Heart left ventricle (tissue), 16 donors: Measurements from ENCODE around the gene ERGIC1. TPM values are rescaled to one million over a fixed set of nuclear protein-coding genes. Genes with fewer than 3 reads are reported as not detected.
A peak's percentile ranks its signal among the peaks of the same experiment; 100 is the strongest.

Experiments
- ATAC-seq, 4 donors: fragments of 200-7000 bp; cut with Tn5 transposase; one replicate each; pipeline ENCODE4 v1.9.1; 2020 to 2022; ENCODE audit warnings: moderate library complexity in 4 of 4, mild to moderate bottlenecking in 3 of 4, moderate number of reproducible peaks in 1 of 4
- DNase-seq, 5 donors: peaks; one replicate each; pipeline ENCODE4 v3.0.0-alpha.2; 2020
- H3K27ac ChIP-seq, 12 donors: fragments of 200-600 bp; sonication (generic) in 4 of 12; one replicate each; pipeline versions ENCODE4 v1.5.0 to v1.8.0; 2016 to 2022; ENCODE audit warnings: mild to moderate bottlenecking in 2 of 12
- H3K27me3 ChIP-seq, 9 donors: fragments of 200-600 bp; sonication (generic) in 2 of 9; one replicate each; pipeline versions ENCODE4 v1.5.1 to v1.8.0; 2016 to 2022; ENCODE audit warnings: mild to moderate bottlenecking in 3 of 9
- H3K36me3 ChIP-seq, 9 donors: fragments of 200-600 bp; sonication (generic) in 2 of 9; one replicate each; pipeline versions ENCODE4 v1.5.0 to v1.8.0; 2018 to 2022; ENCODE audit warnings: mild to moderate bottlenecking in 2 of 9
- H3K4me1 ChIP-seq, 12 donors: fragments of 200-600 bp; sonication (generic) in 4 of 12; one replicate each; pipeline versions ENCODE4 v1.5.0 to v1.8.0; 2016 to 2022; ENCODE audit warnings: mild to moderate bottlenecking in 3 of 12
- H3K4me3 ChIP-seq, 12 donors: fragments of 200-600 bp; sonication (generic) in 4 of 12; one replicate each; pipeline versions ENCODE4 v1.5.0 to v1.8.0; 2017 to 2022; ENCODE audit warnings: mild to moderate bottlenecking in 9 of 12, moderate library complexity in 4 of 12
- H3K9me3 ChIP-seq, 12 donors: fragments of 200-600 bp; sonication (generic) in 4 of 12; one replicate each; pipeline versions ENCODE4 v1.5.0 to v1.8.0; 2016 to 2022; ENCODE audit warnings: mild to moderate bottlenecking in 1 of 12
- CTCF ChIP-seq, 12 donors: fragments of 200-600 bp; sonication (generic) in 4 of 12; IDR thresholded peaks; one replicate each; pipeline versions ENCODE4 v1.5.0 to v1.8.0; 2018 to 2022; ENCODE audit warnings: antibody characterized with exemption in 12 of 12, mild to moderate bottlenecking in 5 of 12
- POLR2A ChIP-seq, 2 donors: fragments of 450-650 bp; IDR thresholded peaks; one replicate each; pipeline ENCODE4 v1.6.1; 2017; ENCODE audit warnings: antibody characterized with exemption in 2 of 2, mild to moderate bottlenecking in 2 of 2, moderate library complexity in 2 of 2
- WGBS, 4 donors: extraction: QIAGEN DNeasy Blood & Tissue Kit in 2 of 4; methylation state at CpG; one replicate each; pipeline versions ENCODE4 v1.1.5 to v1.1.7; 2013 to 2018; 5-methylcytosine and 5-hydroxymethylcytosine counted together
- intact Hi-C, 10 donors: fragments of 100-400 bp; cut with DNase I; formaldehyde crosslinking; loops; one replicate each; pipeline versions ENCODE4 v1.11.1 to v1.14.2; 2022
- polyA plus RNA-seq, 2 donors: library from polyadenylated mRNA; stranded (reverse); fragments of 200-250 nt; gene quantifications; one replicate each; pipeline ENCODE4 v1.2.3, GENCODE V29; 2013
- total RNA-seq, 9 donors: library from RNA; depleted of rRNA in 2 of 9; stranded (reverse); fragments of >200 nt in 2 of 9; fragmentation: NEBNext Ultra II Directional in 3 of 9; extraction: Animal tissue kit (Norgen Biotek cat#: 25700) in 3 of 9; gene quantifications; one replicate each; pipeline versions ENCODE4 v1.1.0 to v1.2.4, GENCODE V29; 2016 to 2023
- donor health status: ischemic (EF 13 %, LVEDD 7.1; RV severe dilation, severe dysfunction).
- donor health status: healthy with polysubstance abuse.
- donor health status: DM: no; HTN: yes; CAD: no.
- donor health status: DM: no; HTN: no; CAD: no.
- donor health status: ischemic (EF 25% LVEDD 6.9; RV normal size, moderate dysfunction).
- donor health status: ischemic (EF 25% LVEDD 5.7; RV mildly dilated, moderate dysfunction).
- donor health status: healthy.
- donor health status: DM: yes; HTN: yes; CAD: no.
- donor health status: ischemic (EF 35%, LVEDD 5.7; RV mildly dilated, moderate dysfunction).
- donor health status: nonischemic (EF 11% LVEDD 7.7; RV severe dilation, severe dysfunction).
- donor health status: DM: yes; HTN: yes; CAD: no.
- donor health status: PGD.
- donor health status: ischemic (EF 29% LVEDD 5.4; RV normal size, mild dysfunction).
- donor health status: nonischemic (EF 23%, LVEDD 6.1; RV moderate dilation, normal function).

Gene ERGIC1
- total and polyA plus RNA-seq, 11 donors = 66.6 to 115 (median 84.9) TPM

- no peaks in the 10 kb centered on the region for H3K9me3 ChIP-seq
- H3K27ac ChIP-seq = peak overlapping the region in 5 of 12 donors; percentile 27 to 97 (median 78)
- peaks cover 3 to 65% (median 44%) of the 10 kb centered on the region in 12 donors for H3K4me1 ChIP-seq
- ATAC-seq (peak in 2 of 4 donors; percentile 6 to 39), DNase-seq (no peak)
- intact Hi-C loops = no loop called here
- 74 to 84% (median 82%) methylated on average over 14 to 18 of the region's 18 CpGs for WGBS, 4 donors
- H3K4me3 ChIP-seq = no peak overlapping the region
- no peak for TF ChIP-seq POLR2A (IDR thresholded peaks at IDR 0.05)
- no peak for TF ChIP-seq CTCF (IDR thresholded peaks at IDR 0.05)
- H3K36me3 ChIP-seq = peaks cover 0 to 7% (median 0%) of the 10 kb centered on the region in 9 donors
- no peaks in the 10 kb centered on the region for H3K27me3 ChIP-seq
Observed at GRCh38 chr5:172852490-172853354, 18.7 kb downstream of the ERGIC1 start.

- Histone ChIP-seq H3K27ac (peak overlapping the region in 7 of 12 donors; percentile 41 to 97 (median 78)), H3K4me3 (no peak overlapping the region), H3K4me1 (peaks cover 5 to 73% (median 50%) of the 10 kb centered on the region in 12 donors), H3K36me3 (peaks cover 0 to 7% (median 0%) of the 10 kb centered on the region in 9 donors), H3K9me3 (no peaks in the 10 kb centered on the region), H3K27me3 (no peaks in the 10 kb centered on the region)
- WGBS, 4 donors = 87 to 91% (median 89%) methylated on average over 8 of the region's 8 CpGs
- no peak for TF ChIP-seq CTCF (IDR thresholded peaks at IDR 0.05)
- TF ChIP-seq POLR2A (IDR thresholded peaks at IDR 0.05) = no peak
- no peak for DNase-seq
- peak in 1 of 4 donors; percentile 8 for ATAC-seq
- intact Hi-C loops = no loop called here
Observed at GRCh38 chr5:172853355-172853975, 19.4 kb downstream of the ERGIC1 start.

GRCh38 chr5:172854451-172854871, 20.4 kb downstream of the ERGIC1 start:
- TF ChIP-seq POLR2A (IDR thresholded peaks at IDR 0.05) = no peak
- no peak for TF ChIP-seq CTCF (IDR thresholded peaks at IDR 0.05)
- WGBS, 4 donors = 58 to 79% (median 74%) methylated on average over 12 of the region's 12 CpGs
- H3K9me3 ChIP-seq = no peaks in the 10 kb centered on the region
- intact Hi-C loops = no loop called here
- ATAC-seq (peak in 1 of 4 donors; percentile 4), DNase-seq (peak in 1 of 5 donors; percentile 57)
- peaks cover 0 to 7% (median 0%) of the 10 kb centered on the region in 9 donors for H3K36me3 ChIP-seq
- H3K4me1 ChIP-seq = peaks cover 11 to 79% (median 58%) of the 10 kb centered on the region in 12 donors
- no peaks in the 10 kb centered on the region for H3K27me3 ChIP-seq
- peak overlapping the region in 11 of 12 donors; percentile 38 to 97 (median 77) for H3K27ac ChIP-seq
- H3K4me3 ChIP-seq = no peak overlapping the region

- no peak for TF ChIP-seq POLR2A (IDR thresholded peaks at IDR 0.05)
- no peak for TF ChIP-seq CTCF (IDR thresholded peaks at IDR 0.05)
- Histone ChIP-seq H3K4me1 (peaks cover 16 to 79% (median 58%) of the 10 kb centered on the region in 12 donors), H3K9me3 (no peaks in the 10 kb centered on the region), H3K27ac (peak overlapping the region; percentile 21 to 97 (median 76)), H3K36me3 (peaks cover 0 to 7% (median 0%) of the 10 kb centered on the region in 9 donors), H3K4me3 (no peak overlapping the region), H3K27me3 (no peaks in the 10 kb centered on the region)
- DNase-seq (no peak), ATAC-seq (no peak)
- intact Hi-C loops = loop anchor here in 1 of 10 donors (5.0 kb wide), 1 partner anchor 47 kb away; no protein-coding TSS in a partner anchor
- WGBS, 4 donors = 83 to 92% (median 91%) methylated on average over 5 of the region's 5 CpGs; no CpG with 5 or more reads in 1 of the 4 donors
Observed at GRCh38 chr5:172854971-172855370, 20.9 kb downstream of the ERGIC1 start.
